SK-N-SH treated with all-trans-retinoic acid at 6 μM for 48 hours (cell line): ENCODE results near the gene PTPN13.

Experiments used
- ATAC-seq: fragments of 200-7000 bp; cut with Tn5 transposase; 3 replicates; pipeline ENCODE4 v1.9.1; 2020; ENCODE audit warnings: mild to moderate bottlenecking, moderate library complexity
- ARNTL ChIP-seq: fragments of 450-650 bp; formaldehyde crosslinking; IDR thresholded peaks from 2 replicates; pipeline ENCODE4 v1.5.0; 2020; ENCODE audit warnings: low read depth, mild to moderate bottlenecking, moderate library complexity, borderline replicate concordance
- BACH2 ChIP-seq: fragments of 250-450 bp; sonication (Bioruptor Pico); IDR thresholded peaks from 2 replicates; pipeline ENCODE4 v1.9.0; 2021; ENCODE audit warnings: mild to moderate bottlenecking, borderline replicate concordance
- CSDC2 ChIP-seq: fragments of 250-450 bp; sonication (Bioruptor Pico); IDR thresholded peaks from 2 replicates; pipeline ENCODE4 v1.5.0; 2020; ENCODE audit warnings: mild to moderate bottlenecking, moderate library complexity
- ESRRG ChIP-seq: fragments of 250-450 bp; sonication (Bioruptor Pico); IDR thresholded peaks from 2 replicates; pipeline ENCODE4 v1.6.1; 2021; ENCODE audit warnings: mild to moderate bottlenecking
- GLIS3 ChIP-seq: fragments of 250-450 bp; sonication (Bioruptor Pico); IDR thresholded peaks from 2 replicates; pipeline ENCODE4 v1.5.0; 2020; ENCODE audit warnings: mild to moderate bottlenecking, moderate library complexity
- ISL1 ChIP-seq: fragments of 250-450 bp; sonication (Bioruptor Pico); IDR thresholded peaks from 2 replicates; pipeline ENCODE4 v2.1.2; 2022; ENCODE audit warnings: mild to moderate bottlenecking, moderate library complexity
- OSR1 ChIP-seq: fragments of 250-450 bp; sonication (Bioruptor Pico); IDR thresholded peaks from 2 replicates; pipeline ENCODE4 v1.8.0; 2022; ENCODE audit warnings: moderate library complexity, mild to moderate bottlenecking, inconsistent platforms
- PPARA ChIP-seq: fragments of 250-450 bp; sonication (Bioruptor Pico); IDR thresholded peaks from 2 replicates; pipeline ENCODE4 v1.5.0; 2020; ENCODE audit warnings: mild to moderate bottlenecking, borderline replicate concordance
- RARB ChIP-seq: fragments of 250-450 bp; sonication (Bioruptor Pico); IDR thresholded peaks from 2 replicates; pipeline ENCODE4 v1.8.0; 2021; ENCODE audit warnings: mild to moderate bottlenecking, moderate library complexity
- SNAI2 ChIP-seq: fragments of 250-450 bp; sonication (Bioruptor Pico); IDR thresholded peaks from 2 replicates; pipeline ENCODE4 v1.5.0; 2020; ENCODE audit warnings: mild to moderate bottlenecking, moderate library complexity
- TCF4 ChIP-seq: fragments of 250-450 bp; sonication (Bioruptor Pico); IDR thresholded peaks from 2 replicates; pipeline ENCODE4 v1.8.0; 2021; ENCODE audit warnings: mild to moderate bottlenecking, moderate library complexity, borderline replicate concordance
- ZC3H10 ChIP-seq: fragments of 250-450 bp; sonication (Bioruptor Pico); IDR thresholded peaks from 2 replicates; pipeline ENCODE4 v1.5.1; 2021; ENCODE audit warnings: mild to moderate bottlenecking, moderate library complexity
- ZNF70 ChIP-seq: fragments of 450-650 bp; formaldehyde crosslinking; IDR thresholded peaks from 2 replicates; pipeline ENCODE4 v1.5.0; 2020; ENCODE audit warnings: mild to moderate bottlenecking, moderate library complexity
- TF ChIP-seq, protein P1 (sequence below): fragments of 250-450 bp; sonication (Bioruptor Pico); IDR thresholded peaks from 2 replicates; pipeline ENCODE4 v1.8.0; 2020; ENCODE audit warnings: mild to moderate bottlenecking, moderate library complexity, borderline replicate concordance
- TF ChIP-seq, protein P2 (sequence below): fragments of 250-450 bp; sonication (Bioruptor Pico); IDR thresholded peaks from 2 replicates; pipeline ENCODE4 v1.5.0; 2020; ENCODE audit warnings: mild to moderate bottlenecking, moderate library complexity
- TF ChIP-seq, protein P3 (sequence below): fragments of 250-450 bp; sonication (Bioruptor Pico); IDR thresholded peaks from 2 replicates; pipeline ENCODE4 v1.8.0; 2021; ENCODE audit warnings: low read depth, mild to moderate bottlenecking, moderate library complexity, borderline replicate concordance
- TF ChIP-seq, protein P4 (sequence below): fragments of 250-450 bp; sonication (Bioruptor Pico); IDR thresholded peaks from 2 replicates; pipeline ENCODE4 v1.5.1; 2020; ENCODE audit warnings: low read depth, mild to moderate bottlenecking, moderate library complexity
- TF ChIP-seq, protein P5 (sequence below): fragments of 250-450 bp; sonication (Bioruptor Pico); IDR thresholded peaks from 2 replicates; pipeline ENCODE4 v1.5.1; 2021; ENCODE audit warnings: mild to moderate bottlenecking, moderate library complexity

PTPN13 gene

DNA sequence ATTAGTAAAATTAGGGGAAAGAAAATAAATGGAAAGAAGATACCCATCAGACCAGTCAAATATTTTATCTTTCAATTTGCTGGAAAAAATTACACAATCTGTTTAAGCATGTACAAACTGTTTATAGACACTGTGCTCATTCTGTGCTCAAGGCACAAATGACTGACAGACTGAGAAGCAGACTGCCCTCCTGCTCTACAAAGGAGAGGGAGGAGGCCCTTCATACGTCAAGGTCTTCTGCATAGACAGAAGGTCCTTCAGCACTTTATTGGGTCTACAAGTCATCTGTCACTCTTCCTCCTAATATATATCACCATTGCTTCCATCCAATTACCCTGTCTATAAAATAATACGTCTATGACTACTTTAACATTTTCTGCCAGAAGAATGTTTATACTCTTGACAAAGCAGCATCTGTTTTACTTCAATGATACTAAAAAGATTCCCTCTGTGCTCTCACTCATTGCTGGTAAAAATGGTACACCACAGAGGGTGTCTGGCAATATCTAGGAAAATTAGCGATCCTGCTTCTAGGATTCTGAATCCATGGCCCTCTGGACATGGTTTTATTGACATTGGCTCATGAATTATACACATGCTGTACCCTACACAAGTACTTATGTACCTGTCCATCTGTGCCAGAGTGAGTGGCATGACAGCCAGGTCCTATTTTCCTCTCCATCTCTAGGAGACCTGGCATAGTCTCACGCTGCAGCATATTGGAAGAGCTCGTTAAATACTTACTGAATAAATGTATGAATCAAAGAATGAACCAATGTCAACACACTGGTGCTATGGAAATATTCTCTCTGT is 243.8 kb downstream of the PTPN13 start:
- TF ChIP-seq, protein P1, sequence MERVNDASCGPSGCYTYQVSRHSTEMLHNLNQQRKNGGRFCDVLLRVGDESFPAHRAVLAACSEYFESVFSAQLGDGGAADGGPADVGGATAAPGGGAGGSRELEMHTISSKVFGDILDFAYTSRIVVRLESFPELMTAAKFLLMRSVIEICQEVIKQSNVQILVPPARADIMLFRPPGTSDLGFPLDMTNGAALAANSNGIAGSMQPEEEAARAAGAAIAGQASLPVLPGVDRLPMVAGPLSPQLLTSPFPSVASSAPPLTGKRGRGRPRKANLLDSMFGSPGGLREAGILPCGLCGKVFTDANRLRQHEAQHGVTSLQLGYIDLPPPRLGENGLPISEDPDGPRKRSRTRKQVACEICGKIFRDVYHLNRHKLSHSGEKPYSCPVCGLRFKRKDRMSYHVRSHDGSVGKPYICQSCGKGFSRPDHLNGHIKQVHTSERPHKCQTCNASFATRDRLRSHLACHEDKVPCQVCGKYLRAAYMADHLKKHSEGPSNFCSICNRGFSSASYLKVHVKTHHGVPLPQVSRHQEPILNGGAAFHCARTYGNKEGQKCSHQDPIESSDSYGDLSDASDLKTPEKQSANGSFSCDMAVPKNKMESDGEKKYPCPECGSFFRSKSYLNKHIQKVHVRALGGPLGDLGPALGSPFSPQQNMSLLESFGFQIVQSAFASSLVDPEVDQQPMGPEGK (CRISPR knock-in tag): no peak
- TF ChIP-seq, protein P2, sequence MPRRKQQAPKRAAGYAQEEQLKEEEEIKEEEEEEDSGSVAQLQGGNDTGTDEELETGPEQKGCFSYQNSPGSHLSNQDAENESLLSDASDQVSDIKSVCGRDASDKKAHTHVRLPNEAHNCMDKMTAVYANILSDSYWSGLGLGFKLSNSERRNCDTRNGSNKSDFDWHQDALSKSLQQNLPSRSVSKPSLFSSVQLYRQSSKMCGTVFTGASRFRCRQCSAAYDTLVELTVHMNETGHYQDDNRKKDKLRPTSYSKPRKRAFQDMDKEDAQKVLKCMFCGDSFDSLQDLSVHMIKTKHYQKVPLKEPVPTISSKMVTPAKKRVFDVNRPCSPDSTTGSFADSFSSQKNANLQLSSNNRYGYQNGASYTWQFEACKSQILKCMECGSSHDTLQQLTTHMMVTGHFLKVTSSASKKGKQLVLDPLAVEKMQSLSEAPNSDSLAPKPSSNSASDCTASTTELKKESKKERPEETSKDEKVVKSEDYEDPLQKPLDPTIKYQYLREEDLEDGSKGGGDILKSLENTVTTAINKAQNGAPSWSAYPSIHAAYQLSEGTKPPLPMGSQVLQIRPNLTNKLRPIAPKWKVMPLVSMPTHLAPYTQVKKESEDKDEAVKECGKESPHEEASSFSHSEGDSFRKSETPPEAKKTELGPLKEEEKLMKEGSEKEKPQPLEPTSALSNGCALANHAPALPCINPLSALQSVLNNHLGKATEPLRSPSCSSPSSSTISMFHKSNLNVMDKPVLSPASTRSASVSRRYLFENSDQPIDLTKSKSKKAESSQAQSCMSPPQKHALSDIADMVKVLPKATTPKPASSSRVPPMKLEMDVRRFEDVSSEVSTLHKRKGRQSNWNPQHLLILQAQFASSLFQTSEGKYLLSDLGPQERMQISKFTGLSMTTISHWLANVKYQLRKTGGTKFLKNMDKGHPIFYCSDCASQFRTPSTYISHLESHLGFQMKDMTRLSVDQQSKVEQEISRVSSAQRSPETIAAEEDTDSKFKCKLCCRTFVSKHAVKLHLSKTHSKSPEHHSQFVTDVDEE (CRISPR knock-in tag): no peak
- TF ChIP-seq OSR1 (CRISPR knock-in tag) (no peak), SNAI2 (no peak), RARB (CRISPR knock-in tag) (no peak), ISL1 (CRISPR knock-in tag) (no peak), ZNF70 (no peak), ARNTL (CRISPR knock-in tag) (no peak), CSDC2 (no peak), TCF4 (CRISPR knock-in tag) (no peak), ZC3H10 (no peak)
- TF ChIP-seq, protein P3, sequence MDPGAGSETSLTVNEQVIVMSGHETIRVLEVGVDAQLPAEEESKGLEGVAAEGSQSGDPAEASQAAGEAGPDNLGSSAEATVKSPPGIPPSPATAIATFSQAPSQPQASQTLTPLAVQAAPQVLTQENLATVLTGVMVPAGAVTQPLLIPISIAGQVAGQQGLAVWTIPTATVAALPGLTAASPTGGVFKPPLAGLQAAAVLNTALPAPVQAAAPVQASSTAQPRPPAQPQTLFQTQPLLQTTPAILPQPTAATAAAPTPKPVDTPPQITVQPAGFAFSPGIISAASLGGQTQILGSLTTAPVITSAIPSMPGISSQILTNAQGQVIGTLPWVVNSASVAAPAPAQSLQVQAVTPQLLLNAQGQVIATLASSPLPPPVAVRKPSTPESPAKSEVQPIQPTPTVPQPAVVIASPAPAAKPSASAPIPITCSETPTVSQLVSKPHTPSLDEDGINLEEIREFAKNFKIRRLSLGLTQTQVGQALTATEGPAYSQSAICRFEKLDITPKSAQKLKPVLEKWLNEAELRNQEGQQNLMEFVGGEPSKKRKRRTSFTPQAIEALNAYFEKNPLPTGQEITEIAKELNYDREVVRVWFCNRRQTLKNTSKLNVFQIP (CRISPR knock-in tag): no peak
- TF ChIP-seq, protein P4, sequence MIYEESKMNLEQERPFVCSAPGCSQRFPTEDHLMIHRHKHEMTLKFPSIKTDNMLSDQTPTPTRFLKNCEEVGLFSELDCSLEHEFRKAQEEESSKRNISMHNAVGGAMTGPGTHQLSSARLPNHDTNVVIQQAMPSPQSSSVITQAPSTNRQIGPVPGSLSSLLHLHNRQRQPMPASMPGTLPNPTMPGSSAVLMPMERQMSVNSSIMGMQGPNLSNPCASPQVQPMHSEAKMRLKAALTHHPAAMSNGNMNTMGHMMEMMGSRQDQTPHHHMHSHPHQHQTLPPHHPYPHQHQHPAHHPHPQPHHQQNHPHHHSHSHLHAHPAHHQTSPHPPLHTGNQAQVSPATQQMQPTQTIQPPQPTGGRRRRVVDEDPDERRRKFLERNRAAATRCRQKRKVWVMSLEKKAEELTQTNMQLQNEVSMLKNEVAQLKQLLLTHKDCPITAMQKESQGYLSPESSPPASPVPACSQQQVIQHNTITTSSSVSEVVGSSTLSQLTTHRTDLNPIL (CRISPR knock-in tag): no peak
- TF ChIP-seq, protein P5, sequence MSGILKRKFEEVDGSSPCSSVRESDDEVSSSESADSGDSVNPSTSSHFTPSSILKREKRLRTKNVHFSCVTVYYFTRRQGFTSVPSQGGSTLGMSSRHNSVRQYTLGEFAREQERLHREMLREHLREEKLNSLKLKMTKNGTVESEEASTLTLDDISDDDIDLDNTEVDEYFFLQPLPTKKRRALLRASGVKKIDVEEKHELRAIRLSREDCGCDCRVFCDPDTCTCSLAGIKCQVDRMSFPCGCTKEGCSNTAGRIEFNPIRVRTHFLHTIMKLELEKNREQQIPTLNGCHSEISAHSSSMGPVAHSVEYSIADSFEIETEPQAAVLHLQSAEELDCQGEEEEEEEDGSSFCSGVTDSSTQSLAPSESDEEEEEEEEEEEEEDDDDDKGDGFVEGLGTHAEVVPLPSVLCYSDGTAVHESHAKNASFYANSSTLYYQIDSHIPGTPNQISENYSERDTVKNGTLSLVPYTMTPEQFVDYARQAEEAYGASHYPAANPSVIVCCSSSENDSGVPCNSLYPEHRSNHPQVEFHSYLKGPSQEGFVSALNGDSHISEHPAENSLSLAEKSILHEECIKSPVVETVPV (CRISPR knock-in tag): no peak
- ATAC-seq: no peak

DNA sequence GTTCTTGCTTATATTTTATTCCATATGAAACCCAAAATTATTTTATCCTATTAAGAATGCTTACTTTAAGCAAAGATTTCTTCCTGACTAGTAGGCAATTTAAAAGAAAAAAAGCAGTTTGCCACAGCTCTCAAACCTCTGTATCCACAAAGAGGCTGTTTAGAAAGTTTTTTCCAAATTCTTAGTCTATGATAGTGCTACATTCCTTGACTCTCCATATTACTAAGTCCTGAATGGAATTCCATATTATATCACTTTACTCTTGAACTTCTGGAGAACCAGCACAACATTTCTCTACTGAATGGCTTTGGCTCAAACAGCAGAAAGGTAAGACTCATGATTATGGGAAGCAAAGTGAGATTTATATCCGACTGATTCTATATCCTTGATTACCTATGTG is 246.7 kb downstream of the PTPN13 start:
- ATAC-seq: no peak
- TF ChIP-seq, protein P5 (CRISPR knock-in tag): no peak
- TF ChIP-seq, protein P3 (CRISPR knock-in tag): no peak
- no peak for TF ChIP-seq GLIS3 (CRISPR knock-in tag)
- TF ChIP-seq PPARA (CRISPR knock-in tag): no peak
- no peak for TF ChIP-seq ESRRG (CRISPR knock-in tag)
- TF ChIP-seq ARNTL (CRISPR knock-in tag): no peak
- TF ChIP-seq, protein P1 (CRISPR knock-in tag): no peak
- TF ChIP-seq, protein P4 (CRISPR knock-in tag): no peak
- TF ChIP-seq BACH2: no peak
- TF ChIP-seq, protein P2 (CRISPR knock-in tag): no peak
